Measurements from ENCODE around the gene SP140.

DNA sequence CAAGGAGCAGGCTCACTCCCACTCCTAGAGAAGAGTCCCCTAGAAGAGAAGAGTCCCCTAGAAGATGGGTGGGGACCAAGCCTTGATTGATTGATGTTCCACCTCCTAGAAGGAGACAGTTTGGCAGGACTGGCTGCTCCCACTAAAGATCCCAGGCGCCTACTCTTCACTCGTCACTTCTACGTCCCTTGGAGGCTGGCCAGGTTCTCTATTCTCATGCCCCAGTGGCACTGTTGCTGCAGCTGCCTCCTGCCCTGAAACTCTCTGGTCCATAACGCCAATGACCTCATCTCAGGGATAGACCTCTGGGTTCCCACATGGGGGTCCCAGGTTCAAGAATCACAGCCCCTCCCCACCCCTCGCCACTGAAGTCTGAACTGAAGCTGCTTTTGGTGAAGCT is 99.0 kb downstream of the SP140 start:
- no peak for TF ChIP-seq RAD21 (IDR thresholded peaks at IDR 0.05; ENCODE audit: low read depth)
- no peak for TF ChIP-seq CEBPB (IDR thresholded peaks at IDR 0.05)
- no peak for TF ChIP-seq EP300 (IDR thresholded peaks at IDR 0.05; ENCODE audit: borderline replicate concordance)
- TF ChIP-seq CREB1 (IDR thresholded peaks at IDR 0.05; ENCODE audit: low read depth): no peak
- no peak for TF ChIP-seq TCF12 (IDR thresholded peaks at IDR 0.05; ENCODE audit: low read depth)
- TF ChIP-seq, protein P1, sequence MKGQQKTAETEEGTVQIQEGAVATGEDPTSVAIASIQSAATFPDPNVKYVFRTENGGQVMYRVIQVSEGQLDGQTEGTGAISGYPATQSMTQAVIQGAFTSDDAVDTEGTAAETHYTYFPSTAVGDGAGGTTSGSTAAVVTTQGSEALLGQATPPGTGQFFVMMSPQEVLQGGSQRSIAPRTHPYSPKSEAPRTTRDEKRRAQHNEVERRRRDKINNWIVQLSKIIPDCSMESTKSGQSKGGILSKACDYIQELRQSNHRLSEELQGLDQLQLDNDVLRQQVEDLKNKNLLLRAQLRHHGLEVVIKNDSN (IDR thresholded peaks at IDR 0.05): no peak
- TF ChIP-seq, protein P2, sequence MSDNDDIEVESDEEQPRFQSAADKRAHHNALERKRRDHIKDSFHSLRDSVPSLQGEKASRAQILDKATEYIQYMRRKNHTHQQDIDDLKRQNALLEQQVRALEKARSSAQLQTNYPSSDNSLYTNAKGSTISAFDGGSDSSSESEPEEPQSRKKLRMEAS (IDR thresholded peaks at IDR 0.05): no peak
- no peak for TF ChIP-seq TAF1 (IDR thresholded peaks at IDR 0.05; ENCODE audit: low read depth)
- no peak for TF ChIP-seq YY1 (IDR thresholded peaks at IDR 0.05; ENCODE audit: low read depth)
